ENCODE data around the gene ZNF280A.

- TF ChIP-seq CTCF (IDR thresholded peaks at IDR 0.05; ENCODE audit: poor library complexity, severe bottlenecking) (no peak), EP300 (conservative IDR thresholded peaks at IDR 0.05; ENCODE audit: poor library complexity, severe bottlenecking) (no peak)
Observed at GRCh38 chr22:22467112-22467511, 53.0 kb downstream of the ZNF280A start.
